Muscle of arm (tissue), 12 donors: ENCODE data around the gene ARAP1. TPM values are rescaled to one million over a fixed set of nuclear protein-coding genes. Genes with fewer than 3 reads are reported as not detected.

Source experiments
- DNase-seq: peaks from one replicate; pipeline ENCODE4 v3.0.0-alpha.2; 2013
- polyA plus RNA-seq, 12 donors: library from polyadenylated mRNA; unstranded; fragments of 120-200 nt; gene quantifications; one replicate each; pipeline ENCODE4 v1.2.1, GENCODE V29; 2013; ENCODE audit not compliant: insufficient read length in 12 of 12

The ARAP1 gene
- polyA plus RNA-seq, 12 donors, result 44.2 to 72.1 (median 55.5) TPM; not detected in 1

DNA sequence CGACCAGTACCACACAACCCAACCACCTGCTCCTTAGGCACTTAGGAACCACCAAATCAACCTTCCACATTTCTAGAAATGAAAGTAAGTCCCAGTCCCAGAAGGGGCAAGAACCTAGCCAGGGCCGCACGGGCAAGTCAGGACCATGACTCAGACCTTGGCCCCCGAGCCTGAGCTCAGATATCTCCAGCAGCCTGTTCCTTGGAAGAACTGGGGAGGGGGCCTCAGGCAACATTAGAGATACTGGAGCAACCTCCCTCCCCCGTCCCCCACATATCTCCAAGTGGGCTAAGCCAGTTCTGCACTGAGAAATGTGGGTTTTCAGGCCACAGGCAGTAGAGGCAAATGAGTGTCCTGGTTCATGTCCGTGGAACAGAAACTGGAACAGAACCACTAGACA lies 7.7 kb downstream of the ARAP1 start:
- no peak for DNase-seq

- no peak for DNase-seq
Observed at GRCh38 chr11:72743321-72744221, 8.6 kb downstream of the ARAP1 start.

GRCh38 chr11:72742513-72743320 lies 9.5 kb downstream of the ARAP1 start:
- no peak for DNase-seq

GRCh38 chr11:72741849-72742512 lies 10.2 kb downstream of the ARAP1 start:
- DNase-seq, result no peak

DNA sequence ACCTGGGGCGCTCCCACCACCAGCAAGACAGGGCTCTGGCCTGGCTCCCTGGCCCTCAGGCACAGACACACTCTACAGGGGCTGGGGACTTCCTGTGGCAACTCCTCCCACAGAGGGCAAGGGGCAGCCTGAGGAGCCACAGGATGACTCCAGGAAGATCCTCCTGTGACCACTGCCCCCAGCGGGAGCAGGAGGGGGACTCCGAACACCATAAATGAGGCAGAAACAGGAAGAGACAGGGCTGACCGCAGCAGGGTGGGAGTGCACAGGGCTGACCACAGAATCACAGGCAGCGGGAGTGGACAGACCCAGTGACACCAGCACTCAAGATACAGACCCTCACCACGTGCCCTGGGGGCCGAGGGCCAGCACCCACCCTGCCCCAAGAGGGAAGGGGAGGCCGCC lies 10.8 kb downstream of the ARAP1 start:
- no peak for DNase-seq

DNA sequence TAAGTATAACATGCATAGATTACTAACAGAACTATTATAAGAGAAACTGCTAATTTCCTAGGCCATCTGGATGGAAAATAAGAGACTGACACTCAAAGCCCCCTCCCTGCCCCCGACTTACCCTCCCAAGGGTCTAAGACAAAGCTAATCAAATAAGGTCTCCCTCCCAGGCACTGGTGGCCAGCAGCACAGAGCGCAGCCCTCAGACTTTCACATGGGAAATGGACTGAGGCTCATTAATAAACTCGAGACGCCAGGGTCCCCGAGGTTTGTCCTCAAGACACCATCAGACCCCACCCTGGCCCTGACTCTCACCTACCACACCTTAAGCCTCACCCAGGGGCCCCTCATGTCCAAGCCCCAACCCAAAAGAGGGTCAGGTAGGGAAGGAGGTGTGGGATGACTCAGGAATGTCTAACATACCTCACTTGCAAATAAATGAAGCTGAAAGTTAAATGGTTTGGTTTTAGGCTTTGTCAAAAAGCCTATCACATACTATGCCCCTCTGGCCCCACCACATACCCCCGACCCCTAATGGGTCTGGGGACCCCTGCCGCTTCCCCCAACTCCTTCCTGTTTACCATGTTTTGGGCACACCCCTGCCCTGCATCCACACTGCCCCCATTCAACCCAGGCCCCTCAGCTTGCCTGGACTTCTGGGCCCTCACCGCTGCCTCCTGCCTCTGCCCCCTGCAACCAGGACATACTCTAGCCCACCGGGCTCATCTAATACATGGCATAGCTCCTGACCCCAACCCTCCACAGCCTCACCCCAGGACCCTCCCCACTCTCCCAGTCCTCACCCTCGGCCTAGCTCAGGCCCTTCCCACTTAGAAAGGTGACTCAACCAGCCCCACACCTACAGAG lies 11.4 kb downstream of the ARAP1 start:
- no peak for DNase-seq

GRCh38 chr11:72740060-72740424 lies 12.2 kb downstream of the ARAP1 start:
- DNase-seq, result no peak

GRCh38 chr11:72739240-72740059 lies 12.8 kb downstream of the ARAP1 start:
- DNase-seq, result no peak

GRCh38 chr11:72738199-72739141 lies 13.7 kb downstream of the ARAP1 start:
- no peak for DNase-seq

DNA sequence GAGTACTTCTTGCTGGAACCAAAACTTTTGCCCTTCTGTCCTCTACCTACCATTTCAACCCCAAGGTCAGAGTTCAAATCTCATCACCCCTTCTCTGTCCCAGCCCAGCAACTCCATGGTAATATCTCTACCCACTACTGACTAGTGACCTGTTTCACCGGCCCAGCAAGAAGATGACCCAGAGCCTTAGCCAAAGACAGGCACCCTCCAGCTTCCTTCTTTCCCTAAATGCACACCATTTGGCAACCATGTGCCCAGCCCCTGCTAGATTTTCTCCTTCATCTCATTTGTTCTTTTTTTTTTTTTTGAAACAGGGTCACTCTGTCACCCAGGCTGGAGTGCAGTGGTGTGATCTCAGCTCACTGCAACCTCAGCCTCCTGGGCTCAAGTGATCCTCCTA lies 14.9 kb downstream of the ARAP1 start:
- no peak for DNase-seq

DNA sequence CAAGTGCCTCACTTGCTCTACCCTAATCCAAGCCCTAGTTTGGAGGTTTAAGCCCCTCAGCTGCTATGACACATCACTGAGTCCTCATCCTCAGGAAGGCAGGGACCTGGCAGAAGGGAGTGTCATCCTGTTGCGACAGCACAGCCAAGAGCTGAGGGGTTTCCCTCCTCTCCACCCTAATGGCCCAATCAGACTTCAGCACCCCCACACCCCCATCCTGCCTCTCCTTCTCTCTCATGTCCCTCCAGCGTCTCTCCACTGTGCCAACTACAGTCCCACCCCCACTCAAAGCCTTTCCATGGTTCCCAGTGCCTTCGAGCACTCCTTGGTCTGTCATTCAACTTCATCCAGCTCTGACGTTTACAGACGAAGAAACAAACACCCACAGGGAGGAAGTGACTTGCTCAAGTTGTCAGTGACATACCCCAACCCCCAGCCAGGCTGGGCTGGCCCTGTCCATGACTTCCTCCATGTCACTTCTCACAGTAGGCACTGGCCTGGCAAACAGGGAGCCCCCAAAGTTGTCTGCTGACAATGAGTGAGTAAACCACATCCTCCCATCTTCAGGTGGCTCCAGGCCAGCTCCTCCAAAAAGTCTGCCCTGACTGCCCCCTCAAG lies 15.6 kb downstream of the ARAP1 start:
- no peak for DNase-seq

DNA sequence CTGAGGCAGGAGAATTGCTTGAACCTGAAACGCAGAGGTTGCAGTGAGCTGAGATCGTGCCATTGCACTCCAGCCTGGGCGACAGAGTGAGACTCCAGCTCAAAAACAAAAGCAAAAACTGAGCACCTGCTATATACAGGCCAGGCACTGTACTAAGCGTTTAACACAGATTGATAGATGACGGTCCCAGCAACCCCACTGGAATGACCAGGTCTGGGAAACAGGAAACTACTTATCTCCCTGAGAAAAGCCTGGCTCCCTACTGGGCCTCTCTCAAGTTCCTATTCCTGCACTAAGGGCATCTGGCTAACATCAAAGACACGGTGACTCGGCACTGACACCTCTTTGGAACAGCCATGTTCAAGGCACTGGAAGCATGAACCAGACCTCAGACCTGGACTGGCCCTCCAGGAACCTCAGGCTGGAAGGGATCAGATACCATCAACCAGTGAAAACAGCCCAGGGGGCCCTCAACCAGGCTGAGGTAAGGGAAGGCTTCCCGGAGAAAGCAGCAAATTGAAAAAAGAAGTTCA lies 16.6 kb downstream of the ARAP1 start:
- no peak for DNase-seq

GRCh38 chr11:72732329-72732728 lies 19.9 kb downstream of the ARAP1 start:
- no peak for DNase-seq

GRCh38 chr11:72730737-72731136 lies 21.5 kb downstream of the ARAP1 start:
- no peak for DNase-seq

GRCh38 chr11:72730243-72730642 lies 22.0 kb downstream of the ARAP1 start:
- DNase-seq, result no peak

GRCh38 chr11:72727521-72727920 lies 24.7 kb downstream of the ARAP1 start:
- DNase-seq, result no peak

- DNase-seq, result no peak
Observed at GRCh38 chr11:72726266-72727220, 25.7 kb downstream of the ARAP1 start.

DNA sequence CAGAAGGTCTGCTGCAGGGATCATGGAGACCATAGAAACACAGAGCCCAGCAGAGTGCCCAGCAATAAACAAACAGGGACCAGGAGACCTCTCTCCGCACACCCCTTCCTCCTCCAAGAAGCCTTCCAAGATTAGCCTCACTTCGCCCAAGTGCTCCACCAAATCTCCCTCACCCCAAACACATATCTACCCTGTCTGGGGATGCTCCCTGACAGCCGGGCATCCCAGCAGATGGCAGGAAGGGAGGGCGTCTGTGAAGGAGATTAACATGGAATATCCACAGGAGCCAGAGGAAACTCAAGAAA lies 26.5 kb downstream of the ARAP1 start:
- no peak for DNase-seq
